Upper lobe of left lung (tissue), 4 donors: ENCODE results near the gene PITPNM1.

Source experiments
- CTCF ChIP-seq, 6 experiments: fragments of 450-650 bp in 4 of 6; fragments of 200-600 bp in 2 of 6; sonication (generic) in 2 of 6; IDR thresholded peaks; one replicate each; pipeline ENCODE4 v1.5.1; 2016 to 2019; ENCODE audit warnings: antibody characterized with exemption in 6 of 6
- EP300 ChIP-seq, 4 donors: sonication (generic); formaldehyde crosslinking; IDR thresholded peaks; one replicate each; pipeline ENCODE4 v1.5.1; 2017; ENCODE audit warnings: antibody characterized with exemption in 4 of 4, control low read depth in 2 of 4

DNA sequence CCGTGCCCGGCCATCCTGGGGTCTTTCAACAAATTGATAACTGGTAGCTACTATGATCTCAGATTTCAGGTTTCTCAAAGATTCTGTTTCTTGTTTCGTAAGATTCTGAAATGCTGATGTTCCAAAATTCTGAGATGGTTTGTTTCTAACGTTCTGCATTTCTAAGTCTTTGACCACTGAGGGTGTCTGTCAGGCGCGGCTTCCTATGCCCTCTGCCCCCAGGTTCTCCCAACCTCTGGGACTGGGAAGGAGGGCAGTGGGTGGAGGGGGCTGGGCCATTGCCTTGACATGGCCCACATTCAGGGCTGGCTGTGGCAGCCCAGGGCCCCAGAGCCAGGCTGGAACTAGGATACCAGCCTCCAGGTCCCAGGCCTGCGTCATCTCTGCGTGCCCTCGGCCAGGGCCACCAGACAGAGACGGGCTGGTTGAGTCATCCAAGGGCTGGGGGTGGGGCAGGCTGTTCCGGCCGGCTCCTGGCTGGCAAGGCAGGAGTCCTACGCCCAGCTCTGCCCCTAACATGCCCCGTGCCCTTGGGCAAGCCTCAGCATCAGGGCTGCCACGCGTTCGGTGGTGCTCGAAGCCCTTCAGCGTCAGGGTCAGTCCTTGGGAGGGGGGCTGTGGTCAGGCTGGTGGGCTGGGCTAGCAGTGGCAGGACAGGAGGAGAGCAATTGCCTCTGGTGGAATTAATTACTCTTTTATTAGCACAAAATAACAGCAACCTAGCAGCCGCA is 41.3 kb downstream of the PITPNM1 start:
- TF ChIP-seq EP300 (IDR thresholded peaks at IDR 0.05), result no peak
- TF ChIP-seq CTCF (IDR thresholded peaks at IDR 0.05), result no peak
